Caco-2 (cell line): ENCODE data around the gene SIX3. TPM values are rescaled to one million over a fixed set of nuclear protein-coding genes. Genes with fewer than 3 reads are reported as not detected.

Source experiments
- BruUV-seq: library from RNA; stranded (reverse); fragments of 400-500 nt; replicated peaks from 2 replicates; lab custom pipeline; 2021; lab: Mats Ljungman, UMichigan
- CTCF ChIA-PET: fragments of 300-600 bp; sonication (Branson Sonifier 250); formaldehyde crosslinking; loops from one replicate; lab custom pipeline; 2022; ENCODE audit warnings: antibody characterized with exemption; lab: Charles Lee
- POLR2A ChIA-PET: fragments of 300-600 bp; sonication (Branson Sonifier 250); formaldehyde crosslinking; loops from one replicate; lab custom pipeline; 2022; ENCODE audit warnings: antibody characterized with exemption; lab: Charles Lee
- DNase-seq, 2 experiments: peaks; one replicate each; pipeline versions ENCODE4 v3.0.0 to v3.0.0-alpha.2; 2020 to 2022
- H3K27me3 ChIP-seq: replicated peaks from 2 replicates; pipeline ENCODE4 v1.6.0; 2011; ENCODE audit warnings: low read length; ENCODE audit not compliant: control insufficient read depth, insufficient read depth
- H3K36me3 ChIP-seq: 2 replicates; pipeline ENCODE4 v1.5.1; 2011; ENCODE audit warnings: low read length; ENCODE audit not compliant: control insufficient read depth, insufficient read depth
- H3K4me1 ChIP-seq: fragments of 250-450 bp; sonication (Bioruptor Pico); 2 replicates; pipeline ENCODE4 v1.5.1; 2020; ENCODE audit warnings: mild to moderate bottlenecking
- H3K4me3 ChIP-seq: 2 replicates; pipeline ENCODE4 v1.5.1; 2011; ENCODE audit warnings: low read depth, mild to moderate bottlenecking, control low read depth, low read length
- H3K9me3 ChIP-seq: fragments of 250-450 bp; sonication (Bioruptor Pico); 2 replicates; pipeline ENCODE4 v1.5.1; 2020; ENCODE audit warnings: mild to moderate bottlenecking, moderate library complexity
- H3K27ac Mint-ChIP-seq: one replicate; pipeline ENCODE4 v1.8.0; 2022; ENCODE audit warnings: mixed read lengths; ENCODE audit not compliant: unreplicated experiment
- H3K27me3 Mint-ChIP-seq: one replicate; pipeline ENCODE4 v1.8.0; 2022; ENCODE audit warnings: mixed read lengths; ENCODE audit not compliant: insufficient read depth, unreplicated experiment
- H3K36me3 Mint-ChIP-seq: one replicate; pipeline ENCODE4 v1.8.0; 2022; ENCODE audit warnings: mild to moderate bottlenecking, mixed read lengths; ENCODE audit not compliant: insufficient read depth, unreplicated experiment
- H3K4me1 Mint-ChIP-seq: one replicate; pipeline ENCODE4 v1.8.0; 2022; ENCODE audit warnings: low read depth, mixed read lengths; ENCODE audit not compliant: unreplicated experiment
- H3K4me3 Mint-ChIP-seq: one replicate; pipeline ENCODE4 v1.8.0; 2022; ENCODE audit warnings: mild to moderate bottlenecking, moderate library complexity, mixed read lengths; ENCODE audit not compliant: unreplicated experiment
- H3K9me3 Mint-ChIP-seq: one replicate; pipeline ENCODE4 v1.8.0; 2022; ENCODE audit warnings: mixed read lengths; ENCODE audit not compliant: unreplicated experiment
- intact Hi-C: fragments of 100-400 bp; cut with micrococcal nuclease; formaldehyde crosslinking; loops from one replicate; pipeline ENCODE4 v1.10.0; 2022; ENCODE audit not compliant: unreplicated experiment
- total RNA-seq: library from RNA; stranded (reverse); gene quantifications from 2 replicates; pipeline ENCODE4 v1.2.3, GENCODE V29; 2022
- TF ChIP-seq, protein P1 (sequence below), 2 experiments: fragments of 200-600 bp in 1 of 2; IDR thresholded peaks; 1 replicate in 1 of 2; 2 replicates in 1 of 2; pipeline versions ENCODE4 v1.5.1 to v1.8.0; 2011 to 2022; ENCODE audit warnings: antibody characterized with exemption in 1 of 2, control low read depth in 1 of 2, inconsistent platforms in 1 of 2, low read depth in 1 of 2, low read length in 1 of 2, mild to moderate bottlenecking in 1 of 2, moderate library complexity in 1 of 2; ENCODE audit not compliant: insufficient read depth in 1 of 2, severe bottlenecking in 1 of 2, unreplicated experiment in 1 of 2

SIX3 gene
- total RNA-seq, 1 experiment from 2014 or later, result not detected

DNA sequence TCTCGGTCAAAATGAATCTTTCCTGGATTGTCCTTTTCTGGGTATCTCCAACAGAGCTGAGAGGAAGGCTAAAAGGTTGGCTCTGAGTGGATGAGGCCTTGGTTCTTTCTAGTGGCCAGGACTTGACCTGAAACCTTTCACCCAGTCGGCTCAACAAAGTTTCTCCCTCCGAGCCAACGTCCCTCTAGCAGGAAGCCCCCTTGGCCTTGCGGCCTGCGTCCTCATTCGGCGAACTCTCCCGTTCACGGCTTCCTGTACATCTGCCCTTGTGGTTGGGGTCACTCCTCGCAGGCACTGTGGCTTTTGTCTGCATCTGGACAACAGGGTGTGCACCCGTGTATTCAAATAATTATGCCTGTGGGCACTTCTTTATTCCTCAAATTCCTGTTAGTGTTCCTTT, 9.4 kb upstream of the SIX3 start:
- CTCF ChIA-PET, result no interaction called here
- H3K4me1 ChIP-seq, result 0 out of 2 replicates have a peak, but pooled peaks cover 3% of the 10 kb centered on the region
- no peaks in the 10 kb centered on the region for H3K4me1 Mint-ChIP-seq
- no peak overlapping the region for H3K4me3 ChIP-seq
- no peaks in the 10 kb centered on the region for H3K36me3 ChIP-seq
- intact Hi-C loops, result no loop called here
- no peak overlapping the region for H3K4me3 Mint-ChIP-seq
- H3K27me3 ChIP-seq, result no peaks in the 10 kb centered on the region; the same call in none of the 2 replicates
- H3K27ac Mint-ChIP-seq, result no peak overlapping the region
- TF ChIP-seq, protein P1, sequence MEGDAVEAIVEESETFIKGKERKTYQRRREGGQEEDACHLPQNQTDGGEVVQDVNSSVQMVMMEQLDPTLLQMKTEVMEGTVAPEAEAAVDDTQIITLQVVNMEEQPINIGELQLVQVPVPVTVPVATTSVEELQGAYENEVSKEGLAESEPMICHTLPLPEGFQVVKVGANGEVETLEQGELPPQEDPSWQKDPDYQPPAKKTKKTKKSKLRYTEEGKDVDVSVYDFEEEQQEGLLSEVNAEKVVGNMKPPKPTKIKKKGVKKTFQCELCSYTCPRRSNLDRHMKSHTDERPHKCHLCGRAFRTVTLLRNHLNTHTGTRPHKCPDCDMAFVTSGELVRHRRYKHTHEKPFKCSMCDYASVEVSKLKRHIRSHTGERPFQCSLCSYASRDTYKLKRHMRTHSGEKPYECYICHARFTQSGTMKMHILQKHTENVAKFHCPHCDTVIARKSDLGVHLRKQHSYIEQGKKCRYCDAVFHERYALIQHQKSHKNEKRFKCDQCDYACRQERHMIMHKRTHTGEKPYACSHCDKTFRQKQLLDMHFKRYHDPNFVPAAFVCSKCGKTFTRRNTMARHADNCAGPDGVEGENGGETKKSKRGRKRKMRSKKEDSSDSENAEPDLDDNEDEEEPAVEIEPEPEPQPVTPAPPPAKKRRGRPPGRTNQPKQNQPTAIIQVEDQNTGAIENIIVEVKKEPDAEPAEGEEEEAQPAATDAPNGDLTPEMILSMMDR (IDR thresholded peaks at IDR 0.05; ENCODE audit: insufficient read depth in 1 of 2, low read depth in 1 of 2, low read length in 1 of 2, severe bottlenecking in 1 of 2, unreplicated experiment in 1 of 2), result no peak
- no TSS peak for BruUV-seq
- DNase-seq, result peak in 1 of 2 experiments; percentile 18
- no peaks in the 10 kb centered on the region for H3K9me3 ChIP-seq
- H3K27me3 Mint-ChIP-seq, result peaks cover 11% of the 10 kb centered on the region
- H3K9me3 Mint-ChIP-seq, result no peaks in the 10 kb centered on the region
- POLR2A ChIA-PET, result no interaction called here
- H3K36me3 Mint-ChIP-seq, result no peaks in the 10 kb centered on the region

DNA sequence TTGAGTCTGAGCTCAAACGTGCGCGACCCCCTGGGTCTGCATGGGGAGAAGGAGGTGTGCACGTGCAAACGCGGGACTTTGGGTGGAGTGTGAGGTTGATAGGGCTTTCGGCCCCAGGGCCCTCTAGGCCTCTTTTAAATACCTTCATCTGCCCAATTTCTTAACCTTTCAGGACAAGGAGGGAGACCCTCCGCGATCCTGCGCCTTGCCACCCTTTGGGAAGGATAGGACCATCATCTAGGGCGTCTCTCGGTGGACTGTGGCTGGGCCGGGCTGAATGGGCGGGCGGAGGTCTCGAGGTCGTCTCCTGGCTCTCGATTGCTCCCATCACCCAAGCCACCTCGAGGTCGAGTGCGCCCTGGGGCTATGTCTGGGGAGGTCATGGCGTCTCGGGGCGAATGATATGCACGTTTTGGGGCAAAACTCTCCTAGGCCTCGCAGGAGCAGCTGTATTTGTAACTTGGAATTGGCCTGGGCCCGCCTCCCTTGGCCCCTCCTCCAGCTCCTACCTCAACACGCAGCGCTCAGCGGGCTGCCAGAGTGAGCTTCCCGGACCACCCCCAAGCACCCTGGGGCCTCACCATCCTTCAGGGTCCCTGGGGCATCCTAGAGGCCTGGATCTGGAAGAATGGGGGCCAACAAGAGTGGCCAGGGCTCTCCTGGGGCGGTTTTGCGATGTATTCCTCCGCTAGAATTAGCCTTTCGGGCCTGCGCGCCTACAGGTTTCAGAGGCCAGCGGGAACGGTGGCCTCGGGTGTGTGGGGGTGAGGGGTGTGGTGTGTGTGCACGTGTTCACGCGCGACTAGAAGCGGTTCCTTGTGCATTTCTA, 8.7 kb upstream of the SIX3 start:
- H3K36me3 Mint-ChIP-seq, result no peaks in the 10 kb centered on the region
- H3K9me3 Mint-ChIP-seq, result no peaks in the 10 kb centered on the region
- H3K27me3 Mint-ChIP-seq, result peaks cover 11% of the 10 kb centered on the region
- TF ChIP-seq, protein P1 (IDR thresholded peaks at IDR 0.05; ENCODE audit: insufficient read depth in 1 of 2, low read depth in 1 of 2, low read length in 1 of 2, severe bottlenecking in 1 of 2, unreplicated experiment in 1 of 2), result no peak
- no peak overlapping the region for H3K4me3 ChIP-seq
- no peak overlapping the region for H3K27ac Mint-ChIP-seq
- no peak overlapping the region for H3K4me3 Mint-ChIP-seq
- CTCF ChIA-PET, result no interaction called here
- H3K4me1 ChIP-seq, result 0 out of 2 replicates have a peak, but pooled peaks cover 3% of the 10 kb centered on the region
- H3K9me3 ChIP-seq, result no peaks in the 10 kb centered on the region
- H3K4me1 Mint-ChIP-seq, result no peaks in the 10 kb centered on the region
- BruUV-seq, result no TSS peak
- intact Hi-C loops, result no loop called here
- no peaks in the 10 kb centered on the region; the same call in none of the 2 replicates for H3K27me3 ChIP-seq
- POLR2A ChIA-PET, result no interaction called here
- no peaks in the 10 kb centered on the region for H3K36me3 ChIP-seq
- DNase-seq, result peak in 1 of 2 experiments; percentile 26

DNA sequence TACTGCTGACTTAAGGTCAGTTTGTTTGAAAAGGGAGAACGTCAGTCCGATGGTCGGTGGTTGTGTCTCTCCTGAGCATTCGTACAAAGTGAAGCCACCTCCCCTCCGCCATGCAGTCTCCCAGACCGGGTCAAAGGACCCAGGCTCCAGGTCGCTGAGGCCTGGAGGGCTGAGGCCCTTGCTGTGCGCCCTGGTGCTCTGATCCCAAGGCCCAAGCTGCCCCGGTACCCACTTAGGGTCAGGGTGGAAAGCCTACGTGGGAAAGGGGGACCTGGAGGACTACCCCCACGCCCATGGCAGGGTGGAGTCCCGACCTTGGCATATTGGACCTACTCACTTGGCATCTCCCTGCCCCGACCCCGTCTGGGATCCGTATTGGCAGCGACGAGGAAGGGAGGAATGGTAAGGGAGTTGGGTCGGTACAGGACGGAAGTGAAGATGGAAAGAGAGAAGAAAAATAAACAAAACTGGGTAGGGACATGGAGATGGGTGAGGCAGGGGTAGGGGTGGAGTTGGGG, 8.0 kb upstream of the SIX3 start:
- H3K27me3 ChIP-seq, result no peaks in the 10 kb centered on the region; the same call in none of the 2 replicates
- ChIA-PET POLR2A (no interaction called here), CTCF (no interaction called here)
- H3K36me3 ChIP-seq, result no peaks in the 10 kb centered on the region
- H3K4me3 ChIP-seq, result no peak overlapping the region
- H3K4me3 Mint-ChIP-seq, result peak overlapping the region; percentile 80
- H3K4me1 Mint-ChIP-seq, result no peaks in the 10 kb centered on the region
- DNase-seq, result peak in 1 of 2 experiments; percentile 23
- H3K4me1 ChIP-seq, result peaks cover 3% of the 10 kb centered on the region; the same call in 1 of the 2 replicates
- H3K9me3 ChIP-seq, result no peaks in the 10 kb centered on the region
- H3K27me3 Mint-ChIP-seq, result peaks cover 11% of the 10 kb centered on the region
- H3K27ac Mint-ChIP-seq, result no peak overlapping the region
- no peaks in the 10 kb centered on the region for H3K9me3 Mint-ChIP-seq
- no TSS peak for BruUV-seq
- H3K36me3 Mint-ChIP-seq, result no peaks in the 10 kb centered on the region
- intact Hi-C loops, result no loop called here
- TF ChIP-seq, protein P1 (IDR thresholded peaks at IDR 0.05; ENCODE audit: insufficient read depth in 1 of 2, low read depth in 1 of 2, low read length in 1 of 2, severe bottlenecking in 1 of 2, unreplicated experiment in 1 of 2), result no peak
